Upper lobe of left lung (tissue), 6 donors: ENCODE data around the gene TRIM10. TPM values are rescaled to one million over a fixed set of nuclear protein-coding genes. Genes with fewer than 3 reads are reported as not detected.

Experiments used
- ATAC-seq, 2 donors: fragments of 200-7000 bp; cut with Tn5 transposase; one replicate each; pipeline ENCODE4 v1.9.1; 2022; ENCODE audit warnings: mild to moderate bottlenecking in 2 of 2, moderate library complexity in 2 of 2; ENCODE audit not compliant: low FRiP score in 2 of 2
- DNase-seq, 2 donors: peaks; one replicate each; pipeline ENCODE4 v3.0.0-alpha.2; 2019 to 2020
- H3K27ac ChIP-seq, 4 donors: fragments of 200-600 bp; sonication (generic); one replicate each; pipeline ENCODE4 v1.5.1; 2016 to 2019
- H3K27me3 ChIP-seq, 4 donors: fragments of 200-600 bp; sonication (generic); one replicate each; pipeline ENCODE4 v1.5.1; 2017 to 2019
- H3K36me3 ChIP-seq, 4 donors: fragments of 200-600 bp; sonication (generic); one replicate each; pipeline ENCODE4 v1.5.1; 2016 to 2019
- H3K4me1 ChIP-seq, 4 donors: fragments of 200-600 bp; sonication (generic); one replicate each; pipeline ENCODE4 v1.5.1; 2018 to 2019
- H3K4me3 ChIP-seq, 4 donors: fragments of 200-600 bp; sonication (generic); one replicate each; pipeline ENCODE4 v1.5.1; 2017 to 2019; ENCODE audit warnings: mild to moderate bottlenecking in 2 of 4, moderate library complexity in 1 of 4
- H3K9me3 ChIP-seq, 4 donors: fragments of 200-600 bp; sonication (generic); one replicate each; pipeline ENCODE4 v1.5.1; 2018 to 2019
- EP300 ChIP-seq, 4 donors: sonication (generic); formaldehyde crosslinking; IDR thresholded peaks; one replicate each; pipeline ENCODE4 v1.5.1; 2017; ENCODE audit warnings: antibody characterized with exemption in 4 of 4, control low read depth in 2 of 4
- POLR2A ChIP-seq, 4 donors: fragments of 450-650 bp; IDR thresholded peaks; one replicate each; pipeline ENCODE4 v1.5.1; 2016 to 2017; ENCODE audit warnings: antibody characterized with exemption in 4 of 4, mild to moderate bottlenecking in 2 of 4
- POLR2AphosphoS5 ChIP-seq, 2 donors: sonication (generic); formaldehyde crosslinking; IDR thresholded peaks; one replicate each; pipeline ENCODE4 v1.5.1; 2017; ENCODE audit warnings: antibody characterized with exemption in 2 of 2
- WGBS, 2 donors: methylation state at CpG; one replicate each; pipeline ENCODE4 v1.1.5; 2017 to 2018; 5-methylcytosine and 5-hydroxymethylcytosine counted together
- total RNA-seq, 6 donors: library from RNA; depleted of rRNA in 4 of 6; stranded (reverse); fragments of >200 nt in 4 of 6; gene quantifications; one replicate each; pipeline versions ENCODE4 v1.1.0 to v1.2.1, GENCODE V29; 2016 to 2021
- TF ChIP-seq, protein P1 (sequence below), 6 experiments: fragments of 450-650 bp in 4 of 6; fragments of 200-600 bp in 2 of 6; sonication (generic) in 2 of 6; IDR thresholded peaks; one replicate each; pipeline ENCODE4 v1.5.1; 2016 to 2019; ENCODE audit warnings: antibody characterized with exemption in 6 of 6
- donor health status: DM: no; HTN: no; CAD: no; lungs with moderate emphysema.
- donor health status: DM: no; HTN: yes; CAD: no; lungs with severe emphysema.

The TRIM10 gene
- total RNA-seq, 6 donors from 2014 or later, result 0.07 to 1.4 (median 0.13) TPM; not detected in 2

DNA sequence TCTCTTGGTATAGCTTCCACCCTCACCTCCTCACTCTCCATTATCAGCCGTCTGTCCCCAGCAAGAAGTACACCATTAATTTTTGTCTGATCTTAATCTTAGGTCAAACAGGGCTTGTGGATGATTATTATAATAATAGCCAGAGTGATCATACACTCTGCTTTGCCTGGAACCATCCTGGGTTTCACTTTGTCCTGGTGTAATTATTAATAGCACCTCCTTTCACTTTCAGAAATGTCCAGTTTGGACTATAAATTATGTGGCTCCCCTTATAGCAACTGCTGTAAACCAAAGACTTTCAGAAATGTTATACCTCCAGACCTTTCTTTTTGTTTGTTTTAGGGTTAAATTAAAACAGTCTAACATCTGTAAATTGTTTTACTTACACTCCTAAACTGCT lies 47.2 kb downstream of the TRIM10 start:
- Histone ChIP-seq H3K4me1 (no peaks in the 10 kb centered on the region), H3K36me3 (no peaks in the 10 kb centered on the region), H3K27ac (no peak overlapping the region), H3K9me3 (no peaks in the 10 kb centered on the region), H3K27me3 (no peaks in the 10 kb centered on the region), H3K4me3 (no peak overlapping the region)
- ATAC-seq (no peak), DNase-seq (no peak)
- TF ChIP-seq, protein P1, sequence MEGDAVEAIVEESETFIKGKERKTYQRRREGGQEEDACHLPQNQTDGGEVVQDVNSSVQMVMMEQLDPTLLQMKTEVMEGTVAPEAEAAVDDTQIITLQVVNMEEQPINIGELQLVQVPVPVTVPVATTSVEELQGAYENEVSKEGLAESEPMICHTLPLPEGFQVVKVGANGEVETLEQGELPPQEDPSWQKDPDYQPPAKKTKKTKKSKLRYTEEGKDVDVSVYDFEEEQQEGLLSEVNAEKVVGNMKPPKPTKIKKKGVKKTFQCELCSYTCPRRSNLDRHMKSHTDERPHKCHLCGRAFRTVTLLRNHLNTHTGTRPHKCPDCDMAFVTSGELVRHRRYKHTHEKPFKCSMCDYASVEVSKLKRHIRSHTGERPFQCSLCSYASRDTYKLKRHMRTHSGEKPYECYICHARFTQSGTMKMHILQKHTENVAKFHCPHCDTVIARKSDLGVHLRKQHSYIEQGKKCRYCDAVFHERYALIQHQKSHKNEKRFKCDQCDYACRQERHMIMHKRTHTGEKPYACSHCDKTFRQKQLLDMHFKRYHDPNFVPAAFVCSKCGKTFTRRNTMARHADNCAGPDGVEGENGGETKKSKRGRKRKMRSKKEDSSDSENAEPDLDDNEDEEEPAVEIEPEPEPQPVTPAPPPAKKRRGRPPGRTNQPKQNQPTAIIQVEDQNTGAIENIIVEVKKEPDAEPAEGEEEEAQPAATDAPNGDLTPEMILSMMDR (IDR thresholded peaks at IDR 0.05), result no peak
- TF ChIP-seq POLR2AphosphoS5 (IDR thresholded peaks at IDR 0.05) (no peak), EP300 (IDR thresholded peaks at IDR 0.05) (no peak), POLR2A (IDR thresholded peaks at IDR 0.05) (no peak)
- WGBS, 2 donors, result 51 to 54% methylated on average over 1 of the region's 1 CpG

DNA sequence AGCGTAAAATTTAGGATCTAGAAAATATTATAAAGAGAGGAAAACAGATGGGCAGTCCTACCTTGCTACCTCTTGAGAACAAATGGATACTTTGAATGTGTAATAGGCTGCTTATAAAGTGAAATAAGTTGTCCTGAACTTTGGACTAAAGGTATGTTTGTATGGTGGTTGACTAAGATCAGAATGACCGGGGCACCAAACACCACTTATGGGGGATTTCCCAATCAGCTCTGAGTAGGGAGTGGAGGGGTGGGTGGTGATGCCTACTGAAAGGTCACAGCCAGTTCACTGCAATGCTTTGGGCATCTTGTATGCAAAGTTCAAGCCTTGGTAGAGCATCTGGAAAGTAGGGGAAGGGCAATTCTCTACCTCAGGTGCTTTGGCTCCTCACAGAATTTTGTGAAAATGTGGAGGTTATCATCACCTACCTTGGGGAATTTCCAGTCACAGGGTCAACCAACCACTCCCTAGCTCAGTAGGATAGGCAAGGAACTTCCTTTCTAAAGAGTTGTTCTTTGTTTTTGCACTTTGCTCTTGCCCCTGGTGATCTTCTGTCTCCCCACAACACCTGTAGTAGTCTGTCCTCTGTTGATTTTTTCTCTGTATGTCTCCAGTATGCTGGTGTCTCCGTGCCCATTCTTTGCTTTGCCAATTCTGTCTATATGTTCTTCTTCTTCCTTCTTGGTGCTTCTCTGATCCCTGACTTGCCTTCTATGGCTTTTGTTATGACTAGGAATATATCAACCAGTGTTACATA lies 47.8 kb downstream of the TRIM10 start, which contains the start of gene TRIM31:
TSS of gene TRIM31 (minus strand) at position 88 of the 757 bp plus-strand sequence. CDS start 285 bp downstream, outside the sequence.
- WGBS, 2 donors, result 68 to 69% methylated on average over 3 of the region's 3 CpGs
- Histone ChIP-seq H3K4me1 (no peaks in the 10 kb centered on the region), H3K27me3 (no peaks in the 10 kb centered on the region), H3K27ac (no peak within 1 kb of the TSS), H3K9me3 (no peaks in the 10 kb centered on the region), H3K36me3 (no peaks in the 10 kb centered on the region), H3K4me3 (no peak within 1 kb of the TSS)
- DNase-seq (no peak), ATAC-seq (no peak)
- TF ChIP-seq POLR2A (IDR thresholded peaks at IDR 0.05) (no peak), EP300 (IDR thresholded peaks at IDR 0.05) (no peak), POLR2AphosphoS5 (IDR thresholded peaks at IDR 0.05) (no peak)
- TF ChIP-seq, protein P1 (IDR thresholded peaks at IDR 0.05), result no peak

- DNase-seq (no peak), ATAC-seq (no peak)
- H3K27me3 ChIP-seq, result no peaks in the 10 kb centered on the region
- no peaks in the 10 kb centered on the region for H3K36me3 ChIP-seq
- H3K27ac ChIP-seq, result no peak overlapping the region
- H3K4me3 ChIP-seq, result no peak overlapping the region
- H3K4me1 ChIP-seq, result no peaks in the 10 kb centered on the region
- H3K9me3 ChIP-seq, result no peaks in the 10 kb centered on the region
- WGBS, 2 donors, result 75 to 82% methylated on average over 10 of the region's 10 CpGs
- TF ChIP-seq POLR2A (IDR thresholded peaks at IDR 0.05) (no peak), POLR2AphosphoS5 (IDR thresholded peaks at IDR 0.05) (no peak), EP300 (IDR thresholded peaks at IDR 0.05) (no peak)
- TF ChIP-seq, protein P1 (IDR thresholded peaks at IDR 0.05), result no peak
These were observed 48.5 kb downstream of the TRIM10 start for GRCh38 chr6:30112402-30112994.

GRCh38 chr6:30111266-30111856 lies 49.6 kb downstream of the TRIM10 start:
- H3K4me1 ChIP-seq, result no peaks in the 10 kb centered on the region
- TF ChIP-seq POLR2AphosphoS5 (IDR thresholded peaks at IDR 0.05) (no peak), POLR2A (IDR thresholded peaks at IDR 0.05) (no peak), EP300 (IDR thresholded peaks at IDR 0.05) (no peak)
- TF ChIP-seq, protein P1 (IDR thresholded peaks at IDR 0.05), result no peak
- H3K9me3 ChIP-seq, result no peaks in the 10 kb centered on the region
- H3K27ac ChIP-seq, result no peak overlapping the region
- H3K27me3 ChIP-seq, result no peaks in the 10 kb centered on the region
- no peak overlapping the region for H3K4me3 ChIP-seq
- ATAC-seq, result no peak
- 51 to 56% methylated on average over 21 to 27 of the region's 27 CpGs for WGBS, 2 donors
- peak in 1 of 2 donors; percentile 40 for DNase-seq
- H3K36me3 ChIP-seq, result no peaks in the 10 kb centered on the region
